Transverse colon (tissue), 4 donors: Measurements from ENCODE around the gene KLRG1.

ENCODE experiments used
- CTCF ChIP-seq, 5 experiments: fragments of 200-600 bp in 3 of 5; fragments of 450-650 bp in 2 of 5; sonication (generic) in 3 of 5; IDR thresholded peaks; 1 replicate in 2 of 5; 2 replicates in 3 of 5; pipeline ENCODE4 v1.5.1; 2016 to 2017; ENCODE audit warnings: antibody characterized with exemption in 5 of 5, inconsistent platforms in 3 of 5, mild to moderate bottlenecking in 2 of 5, moderate library complexity in 1 of 5
- POLR2AphosphoS5 ChIP-seq, 3 donors: sonication (generic); formaldehyde crosslinking; IDR thresholded peaks; one replicate each; pipeline ENCODE4 v1.6.1; 2016; ENCODE audit warnings: antibody characterized with exemption in 3 of 3

GRCh38 chr12:9002335-9002734 is 13.0 kb downstream of the KLRG1 start:
- TF ChIP-seq CTCF (IDR thresholded peaks at IDR 0.05), result no peak
- TF ChIP-seq POLR2AphosphoS5 (IDR thresholded peaks at IDR 0.05), result no peak
